IMR-90 (cell line): Measurements from ENCODE around the gene DNAJC6.

ENCODE experiments used
- RFX5 ChIP-seq: IDR thresholded peaks from 2 replicates; pipeline ENCODE4 v1.8.0; 2012; ENCODE audit warnings: low read depth, mild to moderate bottlenecking, low read length, moderate library complexity
- TF ChIP-seq, protein P1 (sequence below): conservative IDR thresholded peaks from 2 replicates; pipeline ENCODE4 v1.5.1; 2012; ENCODE audit warnings: mild to moderate bottlenecking, low read depth, low read length, improper control_type of control experiment

- TF ChIP-seq, protein P1, sequence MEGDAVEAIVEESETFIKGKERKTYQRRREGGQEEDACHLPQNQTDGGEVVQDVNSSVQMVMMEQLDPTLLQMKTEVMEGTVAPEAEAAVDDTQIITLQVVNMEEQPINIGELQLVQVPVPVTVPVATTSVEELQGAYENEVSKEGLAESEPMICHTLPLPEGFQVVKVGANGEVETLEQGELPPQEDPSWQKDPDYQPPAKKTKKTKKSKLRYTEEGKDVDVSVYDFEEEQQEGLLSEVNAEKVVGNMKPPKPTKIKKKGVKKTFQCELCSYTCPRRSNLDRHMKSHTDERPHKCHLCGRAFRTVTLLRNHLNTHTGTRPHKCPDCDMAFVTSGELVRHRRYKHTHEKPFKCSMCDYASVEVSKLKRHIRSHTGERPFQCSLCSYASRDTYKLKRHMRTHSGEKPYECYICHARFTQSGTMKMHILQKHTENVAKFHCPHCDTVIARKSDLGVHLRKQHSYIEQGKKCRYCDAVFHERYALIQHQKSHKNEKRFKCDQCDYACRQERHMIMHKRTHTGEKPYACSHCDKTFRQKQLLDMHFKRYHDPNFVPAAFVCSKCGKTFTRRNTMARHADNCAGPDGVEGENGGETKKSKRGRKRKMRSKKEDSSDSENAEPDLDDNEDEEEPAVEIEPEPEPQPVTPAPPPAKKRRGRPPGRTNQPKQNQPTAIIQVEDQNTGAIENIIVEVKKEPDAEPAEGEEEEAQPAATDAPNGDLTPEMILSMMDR, result no peak
- TF ChIP-seq RFX5, result no peak
Measured at GRCh38 chr1:65279070-65279779, 30.1 kb upstream of the DNAJC6 start.
